Heart left ventricle (tissue), 13 donors: Measurements from ENCODE around the gene CYP46A1.

ENCODE experiments used
- POLR2A ChIP-seq, 2 donors: fragments of 450-650 bp; IDR thresholded peaks; one replicate each; pipeline ENCODE4 v1.6.1; 2017; ENCODE audit warnings: antibody characterized with exemption in 2 of 2, mild to moderate bottlenecking in 2 of 2, moderate library complexity in 2 of 2
- TF ChIP-seq, protein P1 (sequence below), 12 donors: fragments of 200-600 bp; sonication (generic) in 4 of 12; IDR thresholded peaks; one replicate each; pipeline versions ENCODE4 v1.5.0 to v1.8.0; 2018 to 2022; ENCODE audit warnings: antibody characterized with exemption in 12 of 12, mild to moderate bottlenecking in 5 of 12
- donor health status: ischemic (EF 13 %, LVEDD 7.1; RV severe dilation, severe dysfunction).
- donor health status: DM: no; HTN: yes; CAD: no.
- donor health status: DM: no; HTN: no; CAD: no.
- donor health status: ischemic (EF 25% LVEDD 6.9; RV normal size, moderate dysfunction).
- donor health status: ischemic (EF 25% LVEDD 5.7; RV mildly dilated, moderate dysfunction).
- donor health status: ischemic (EF 35%, LVEDD 5.7; RV mildly dilated, moderate dysfunction).
- donor health status: nonischemic (EF 11% LVEDD 7.7; RV severe dilation, severe dysfunction).
- donor health status: DM: yes; HTN: yes; CAD: no.
- donor health status: PGD.
- donor health status: ischemic (EF 29% LVEDD 5.4; RV normal size, mild dysfunction).
- donor health status: nonischemic (EF 23%, LVEDD 6.1; RV moderate dilation, normal function).

GRCh38 chr14:99672506-99673304 lies 11.4 kb upstream of the CYP46A1 start:
- TF ChIP-seq, protein P1, sequence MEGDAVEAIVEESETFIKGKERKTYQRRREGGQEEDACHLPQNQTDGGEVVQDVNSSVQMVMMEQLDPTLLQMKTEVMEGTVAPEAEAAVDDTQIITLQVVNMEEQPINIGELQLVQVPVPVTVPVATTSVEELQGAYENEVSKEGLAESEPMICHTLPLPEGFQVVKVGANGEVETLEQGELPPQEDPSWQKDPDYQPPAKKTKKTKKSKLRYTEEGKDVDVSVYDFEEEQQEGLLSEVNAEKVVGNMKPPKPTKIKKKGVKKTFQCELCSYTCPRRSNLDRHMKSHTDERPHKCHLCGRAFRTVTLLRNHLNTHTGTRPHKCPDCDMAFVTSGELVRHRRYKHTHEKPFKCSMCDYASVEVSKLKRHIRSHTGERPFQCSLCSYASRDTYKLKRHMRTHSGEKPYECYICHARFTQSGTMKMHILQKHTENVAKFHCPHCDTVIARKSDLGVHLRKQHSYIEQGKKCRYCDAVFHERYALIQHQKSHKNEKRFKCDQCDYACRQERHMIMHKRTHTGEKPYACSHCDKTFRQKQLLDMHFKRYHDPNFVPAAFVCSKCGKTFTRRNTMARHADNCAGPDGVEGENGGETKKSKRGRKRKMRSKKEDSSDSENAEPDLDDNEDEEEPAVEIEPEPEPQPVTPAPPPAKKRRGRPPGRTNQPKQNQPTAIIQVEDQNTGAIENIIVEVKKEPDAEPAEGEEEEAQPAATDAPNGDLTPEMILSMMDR (IDR thresholded peaks at IDR 0.05), result no peak
- no peak for TF ChIP-seq POLR2A (IDR thresholded peaks at IDR 0.05)
